H1 (cell line): Measurements from ENCODE around the gene DHRS1. TPM values are rescaled to one million over a fixed set of nuclear protein-coding genes. Genes with fewer than 3 reads are reported as not detected.

ENCODE experiments used
- CTCF ChIA-PET: fragments of 300-600 bp; sonication (Branson Sonifier 250); formaldehyde crosslinking; loops from one replicate; lab custom pipeline; 2021; ENCODE audit not compliant: partially characterized antibody; lab: Charles Lee
- POLR2A ChIA-PET: fragments of 300-600 bp; sonication (Branson Sonifier 250); formaldehyde crosslinking; loops from one replicate; lab custom pipeline; 2021; ENCODE audit warnings: inconsistent platforms; ENCODE audit not compliant: partially characterized antibody; lab: Charles Lee
- DNase-seq, 2 experiments: peaks; one replicate each; pipeline versions ENCODE4 v3.0.0 to v3.0.0-alpha.2; 2010 to 2022; ENCODE audit warnings: low spot score in 2 of 2, low read depth in 1 of 2, mixed read lengths in 1 of 2
- FAIRE-seq: peaks from 2 replicates; lab custom pipeline; 2011; peaks lifted over from hg19 to GRCh38; lab: Jason Lieb, UNC
- H2AFZ ChIP-seq: 2 replicates; pipeline ENCODE4 v1.8.1; 2012; ENCODE audit warnings: low read length, inconsistent platforms
- H2AK5ac ChIP-seq: 2 replicates; pipeline ENCODE4 v1.6.1; 2013; ENCODE audit warnings: low read depth, low read length
- H2BK120ac ChIP-seq: replicated peaks from 2 replicates; pipeline ENCODE3; 2013; ENCODE audit warnings: low read depth, low read length, inconsistent platforms
- H2BK12ac ChIP-seq: 2 replicates; pipeline ENCODE4 v1.6.1; 2013; ENCODE audit warnings: low read depth, low read length
- H2BK15ac ChIP-seq: 2 replicates; pipeline ENCODE4 v1.6.1; 2013; ENCODE audit warnings: low read length
- H2BK20ac ChIP-seq: 2 replicates; pipeline ENCODE4 v1.6.1; 2013; ENCODE audit warnings: low read length
- H2BK5ac ChIP-seq: 2 replicates; pipeline ENCODE4 v1.6.1; 2013; ENCODE audit warnings: low read depth, low read length
- H3K14ac ChIP-seq: 2 replicates; pipeline ENCODE4 v1.6.1; 2013; ENCODE audit warnings: inconsistent platforms; ENCODE audit not compliant: insufficient read length
- H3K18ac ChIP-seq: 2 replicates; pipeline ENCODE4 v1.6.1; 2013; ENCODE audit warnings: low read length; ENCODE audit errors: extremely low read depth
- H3K23ac ChIP-seq: 2 replicates; pipeline ENCODE4 v1.6.1; 2013; ENCODE audit warnings: inconsistent platforms; ENCODE audit not compliant: insufficient read length
- H3K23me2 ChIP-seq: 2 replicates; pipeline ENCODE4 v1.6.1; 2013; ENCODE audit warnings: low read depth, low read length
- H3K27ac ChIP-seq: 2 replicates; pipeline ENCODE4 v1.6.1; 2011; ENCODE audit warnings: low read depth, low read length, inconsistent platforms
- H3K27me3 ChIP-seq, 4 experiments: replicated peaks in 1 of 4; 1 replicate in 1 of 4; 2 replicates in 3 of 4; pipeline versions ENCODE4 v1.6.1 to v1.8.1; 2011 to 2013; ENCODE audit warnings: low read length in 3 of 4, mild to moderate bottlenecking in 3 of 4, inconsistent platforms in 2 of 4, mixed read lengths in 2 of 4, moderate library complexity in 1 of 4; ENCODE audit not compliant: control insufficient read depth in 3 of 4, insufficient read depth in 3 of 4; ENCODE audit errors: extremely low read depth in 1 of 4
- H3K36me3 ChIP-seq, 4 experiments: 2 replicates each; pipeline versions ENCODE4 v1.6.1 to v1.8.1; 2011 to 2013; ENCODE audit warnings: mild to moderate bottlenecking in 4 of 4, low read length in 3 of 4, moderate library complexity in 2 of 4, control low read depth in 1 of 4, inconsistent platforms in 1 of 4; ENCODE audit not compliant: insufficient read depth in 4 of 4, control insufficient read depth in 2 of 4
- H3K4ac ChIP-seq: replicated peaks from 2 replicates; pipeline ENCODE3; 2013; ENCODE audit warnings: low read length, low read depth, mixed read lengths, inconsistent platforms; ENCODE audit not compliant: insufficient read length
- H3K4me1 ChIP-seq, 4 experiments: replicated peaks in 1 of 4; 1 replicate in 1 of 4; 2 replicates in 3 of 4; pipeline versions ENCODE4 v1.6.1 to v1.8.1; 2011 to 2013; ENCODE audit warnings: low read length in 3 of 4, inconsistent platforms in 2 of 4, mixed read lengths in 1 of 4; ENCODE audit not compliant: insufficient read depth in 4 of 4, control insufficient read depth in 3 of 4
- H3K4me2 ChIP-seq, 2 experiments: 2 replicates each; pipeline versions ENCODE4 v1.6.1 to v1.8.1; 2011 to 2013; ENCODE audit warnings: low read depth in 2 of 2, low read length in 2 of 2, control low read depth in 1 of 2, inconsistent platforms in 1 of 2, mild to moderate bottlenecking in 1 of 2; ENCODE audit not compliant: insufficient read depth in 1 of 2
- H3K4me3 ChIP-seq, 4 experiments: fragments of 200-600, 300-600 bp in 1 of 4; sonication (generic), shearing (Covaris generic), sonication (Bioruptor Twin) in 1 of 4; 2 replicates each; pipeline versions ENCODE4 v1.5.1 to v1.8.1; 2011 to 2016; ENCODE audit warnings: low read length in 4 of 4, low read depth in 3 of 4, control low read depth in 2 of 4, inconsistent platforms in 2 of 4, mild to moderate bottlenecking in 2 of 4, mixed read lengths in 1 of 4, moderate library complexity in 1 of 4; ENCODE audit not compliant: insufficient read depth in 2 of 4; ENCODE audit errors: extremely low read depth in 1 of 4
- H3K56ac ChIP-seq: replicated peaks from 2 replicates; pipeline ENCODE3; 2013; ENCODE audit warnings: low read depth, mild to moderate bottlenecking, mixed read lengths, low read length, inconsistent platforms; ENCODE audit not compliant: insufficient read length
- H3K79me1 ChIP-seq: 2 replicates; pipeline ENCODE4 v1.6.1; 2013; ENCODE audit warnings: low read depth, low read length, control low read depth
- H3K79me2 ChIP-seq, 2 experiments: 2 replicates each; pipeline versions ENCODE4 v1.6.1 to v1.8.1; 2012 to 2013; ENCODE audit warnings: low read length in 2 of 2, mild to moderate bottlenecking in 2 of 2, inconsistent platforms in 1 of 2; ENCODE audit not compliant: insufficient read depth in 2 of 2, control insufficient read depth in 1 of 2
- H3K9ac ChIP-seq, 4 experiments: replicated peaks in 1 of 4; 1 replicate in 1 of 4; 2 replicates in 3 of 4; pipeline versions ENCODE4 v1.6.1 to v1.8.1; 2011 to 2013; ENCODE audit warnings: low read depth in 3 of 4, low read length in 3 of 4, control low read depth in 2 of 4, mild to moderate bottlenecking in 2 of 4, moderate library complexity in 2 of 4, inconsistent platforms in 1 of 4; ENCODE audit errors: extremely low read depth in 1 of 4
- H3K9me3 ChIP-seq, 2 experiments: 2 replicates each; pipeline versions ENCODE4 v1.6.1 to v1.8.1; 2012 to 2013; ENCODE audit warnings: mild to moderate bottlenecking in 2 of 2, moderate library complexity in 2 of 2, control low read depth in 1 of 2, inconsistent platforms in 1 of 2, low read depth in 1 of 2, low read length in 1 of 2, mixed read lengths in 1 of 2; ENCODE audit not compliant: insufficient read depth in 2 of 2
- H4K20me1 ChIP-seq, 2 experiments: replicated peaks in 1 of 2; 2 replicates each; pipeline versions ENCODE3 to v1.8.1; 2011 to 2013; ENCODE audit warnings: inconsistent platforms in 2 of 2, low read length in 2 of 2, mild to moderate bottlenecking in 1 of 2; ENCODE audit not compliant: insufficient read depth in 2 of 2, control insufficient read depth in 1 of 2
- H4K5ac ChIP-seq: 2 replicates; pipeline ENCODE4 v1.6.1; 2013; ENCODE audit warnings: low read length, low read depth, mixed read lengths, inconsistent platforms; ENCODE audit not compliant: insufficient read length
- H4K8ac ChIP-seq: 2 replicates; pipeline ENCODE4 v1.8.0; 2013; ENCODE audit warnings: mild to moderate bottlenecking, moderate library complexity, low read length, inconsistent platforms; ENCODE audit not compliant: insufficient read depth; ENCODE audit errors: extremely low read depth
- H4K91ac ChIP-seq: replicated peaks from 2 replicates; pipeline ENCODE3; 2013; ENCODE audit warnings: low read length, mixed read lengths, inconsistent platforms; ENCODE audit not compliant: insufficient read length
- GABPA ChIP-seq: IDR thresholded peaks from 2 replicates; pipeline ENCODE4 v1.6.1; 2011; ENCODE audit warnings: mild to moderate bottlenecking, low read length, moderate library complexity, borderline replicate concordance; ENCODE audit not compliant: insufficient read depth
- RBBP5 ChIP-seq: IDR thresholded peaks from 2 replicates; pipeline ENCODE4 v1.7.1; 2012; ENCODE audit warnings: low read depth, mild to moderate bottlenecking, inconsistent platforms, low read length, moderate library complexity, borderline replicate concordance
- SAP30 ChIP-seq: fragments of 300-600 bp; sonication (generic); IDR thresholded peaks from 2 replicates; pipeline ENCODE4 v1.7.1; 2012; ENCODE audit warnings: low read length, moderate library complexity, mild to moderate bottlenecking, inconsistent platforms; ENCODE audit not compliant: insufficient read depth, insufficient replicate concordance
- SP2 ChIP-seq: IDR thresholded peaks from 2 replicates; pipeline ENCODE4 v1.6.1; 2012; ENCODE audit warnings: mild to moderate bottlenecking, low read length, inconsistent platforms
- WGBS, 2 experiments: shearing (Covaris generic) in 1 of 2; methylation state at CpG; one replicate each; pipeline versions ENCODE4 v1.1.6 to v1.1.7; 2013 to 2015; ENCODE audit warnings: low lambda C conversion rate in 2 of 2, mixed read lengths in 2 of 2, inconsistent platforms in 1 of 2, low coverage in 1 of 2, missing lambda C conversion rate in 1 of 2; ENCODE audit not compliant: insufficient replicate concordance in 2 of 2, insufficient coverage in 1 of 2, insufficient read length in 1 of 2; ENCODE audit errors: extremely low coverage in 1 of 2, missing lambda C conversion rate in 1 of 2; 5-methylcytosine and 5-hydroxymethylcytosine counted together
- polyA plus RNA-seq, 7 experiments: library from polyadenylated mRNA; depleted of rRNA in 3 of 7; stranded (reverse) in 5 of 7; unstranded in 2 of 7; fragments of >200 nt in 5 of 7; fragments of 200-250 nt in 2 of 7; gene quantifications; 1 replicate in 5 of 7; 2 replicates in 1 of 7; 4 replicates in 1 of 7; pipeline versions ENCODE4 v1.2.1 to v1.2.3, GENCODE V29; 2011 to 2013; ENCODE audit warnings: missing spikeins in 2 of 7, mixed read lengths in 2 of 7
- total RNA-seq: library from RNA; stranded (reverse); fragmentation: NEBNext Ultra II Directional; extraction: Animal tissue kit (Norgen Biotek cat#: 25700); gene quantifications from 2 replicates; pipeline ENCODE4 v1.2.1, GENCODE V29; 2021

The DHRS1 gene
- total and polyA plus RNA-seq, 2 of the 8 experiments (the other 6 are each of a cell fraction or from before 2014, with no cell fraction given): 8.8 to 31.7 TPM

- Histone ChIP-seq H4K5ac (no peak overlapping the region), H3K4me1 (peaks cover 0 to 7% (median 4%) of the 10 kb centered on the region in 4 experiments; a peak in 5 of 7 replicates), H3K36me3 (peaks cover 21 to 36% (median 33%) of the 10 kb centered on the region in 4 experiments), H3K56ac (no peak overlapping the region), H2BK20ac (no peak overlapping the region), H4K8ac (no peak overlapping the region), H2AFZ (no peak overlapping the region; the same call in 1 of the 2 replicates), H3K9ac (peak overlapping the region; percentile 25 to 81 (median 58)), H4K20me1 (no peaks in the 10 kb centered on the region), H2BK15ac (no peak overlapping the region), H3K27me3 (no peaks in the 10 kb centered on the region), H3K4me3 (peak overlapping the region; percentile 76 to 91 (median 88)), H3K4me2 (peak overlapping the region; percentile 77 to 85), H4K91ac (no peak overlapping the region), H3K14ac (no peak overlapping the region), H2BK5ac (no peak overlapping the region), H3K4ac (no peak overlapping the region), H3K9me3 (no peaks in the 10 kb centered on the region; a peak in 1 of 4 replicates), H2BK120ac (no peak overlapping the region), H3K79me2 (peaks cover 4 to 13% of the 10 kb centered on the region in 2 experiments; a peak in 2 of 4 replicates), H3K27ac (no peak overlapping the region), H3K23ac (no peak overlapping the region), H3K79me1 (peaks cover 5% of the 10 kb centered on the region; the same call in 1 of the 2 replicates), H2AK5ac (no peak overlapping the region), H2BK12ac (no peak overlapping the region), H3K18ac (no peak overlapping the region), H3K23me2 (peaks cover 4% of the 10 kb centered on the region; the same call in 1 of the 2 replicates)
- DNase-seq (no peak), FAIRE-seq (no peak)
- TF ChIP-seq RBBP5 (no peak), SAP30 (no peak), SP2 (no peak), GABPA (no peak)
- 46% methylated on average over 16 of the region's 16 CpGs; no CpG with 5 or more reads in 1 of the 2 experiments for WGBS, 2 experiments
- CTCF ChIA-PET: interaction anchor here (0.5 to 9.0 kb wide), 11 partner anchors 8 to 212 kb away, joined by 3 to 163 read pairs (median 21); partner anchors contain the start of genes CIDEB, IPO4, KHNYN and LTB4R
- POLR2A ChIA-PET: interaction anchor here (0.6 to 6.1 kb wide), 23 partner anchors 7 to 759 kb away, joined by 3 to 50 read pairs (median 5); partner anchors contain the start of genes ADCY4, CIDEB, GMPR2 and IRF9
Measured at GRCh38 chr14:24300326-24300980, 873 bp upstream of the DHRS1 start.
